Panc1 (cell line): ENCODE data around the gene LPAR3. TPM values are rescaled to one million over a fixed set of nuclear protein-coding genes. Genes with fewer than 3 reads are reported as not detected.

Source experiments
- ATAC-seq: fragments of 200-7000 bp; cut with Tn5 transposase; 2 replicates; pipeline ENCODE4 v1.9.1; 2020; ENCODE audit warnings: mild to moderate bottlenecking, moderate library complexity
- BruUV-seq: library from RNA; stranded (reverse); fragments of 400-500 nt; replicated peaks from 2 replicates; lab custom pipeline; 2021; lab: Mats Ljungman, UMichigan
- CTCF ChIA-PET: fragments of 300-600 bp; sonication (Branson Sonifier 250); formaldehyde crosslinking; loops from one replicate; lab custom pipeline; 2022; ENCODE audit warnings: antibody characterized with exemption; lab: Charles Lee
- POLR2A ChIA-PET: fragments of 300-600 bp; sonication (Branson Sonifier 250); formaldehyde crosslinking; loops from one replicate; lab custom pipeline; 2022; ENCODE audit warnings: antibody characterized with exemption; lab: Charles Lee
- DNase-seq: peaks from one replicate; pipeline ENCODE4 v3.0.0-alpha.2; 2010; ENCODE audit warnings: low read depth, low spot score
- H3K27ac ChIP-seq: 2 replicates; pipeline ENCODE4 v1.5.1; 2011; ENCODE audit warnings: mild to moderate bottlenecking, low read length, inconsistent platforms
- H3K27me3 ChIP-seq: fragments of 200-500 bp; sonication (Bioruptor generic); 2 replicates; pipeline ENCODE4 v1.6.0; 2014; ENCODE audit warnings: low read length, inconsistent platforms; ENCODE audit not compliant: control insufficient read depth, insufficient read depth
- H3K36me3 ChIP-seq: fragments of 200-500 bp; sonication (Bioruptor generic); 2 replicates; pipeline ENCODE4 v1.5.1; 2014; ENCODE audit warnings: inconsistent platforms, mild to moderate bottlenecking, low read length, moderate library complexity; ENCODE audit not compliant: control insufficient read depth, insufficient read depth
- H3K4me1 ChIP-seq: 2 replicates; pipeline ENCODE4 v1.5.1; 2011; ENCODE audit warnings: inconsistent platforms, mild to moderate bottlenecking, low read length, moderate library complexity; ENCODE audit not compliant: control insufficient read depth, insufficient read depth
- H3K4me3 ChIP-seq, 2 experiments: 2 replicates each; pipeline ENCODE4 v1.5.1; 2011 to 2012; ENCODE audit warnings: low read depth in 2 of 2, low read length in 2 of 2, mild to moderate bottlenecking in 2 of 2, inconsistent platforms in 1 of 2, moderate library complexity in 1 of 2
- H3K9me3 ChIP-seq: fragments of 200-500 bp; sonication (Bioruptor generic); 2 replicates; pipeline ENCODE4 v1.5.1; 2014; ENCODE audit warnings: low read depth, mild to moderate bottlenecking, inconsistent platforms, low read length, moderate library complexity; ENCODE audit not compliant: control insufficient read depth, insufficient read depth
- CTCF ChIP-seq: fragments of 450-650 bp; IDR thresholded peaks from 2 replicates; pipeline ENCODE4 v1.5.1; 2017; ENCODE audit warnings: mild to moderate bottlenecking
- POLR2AphosphoS5 ChIP-seq: IDR thresholded peaks from 2 replicates; pipeline ENCODE4 v1.6.1; 2012; ENCODE audit warnings: mild to moderate bottlenecking, low read depth, low read length, moderate library complexity
- REST ChIP-seq, 2 experiments: IDR thresholded peaks; 2 replicates each; pipeline ENCODE4 v1.6.1; 2011 to 2012; ENCODE audit warnings: low read depth in 2 of 2, control low read depth in 1 of 2, low read length in 1 of 2, mild to moderate bottlenecking in 1 of 2, moderate library complexity in 1 of 2; ENCODE audit not compliant: insufficient read depth in 1 of 2
- SIN3A ChIP-seq: IDR thresholded peaks from 2 replicates; pipeline ENCODE4 v1.6.1; 2012; ENCODE audit warnings: low read depth, mild to moderate bottlenecking, low read length, moderate library complexity, borderline replicate concordance; ENCODE audit not compliant: insufficient read depth
- TCF7L2 ChIP-seq: IDR thresholded peaks from 2 replicates; pipeline ENCODE4 v1.6.1; 2011; ENCODE audit warnings: mild to moderate bottlenecking, low read depth, low read length, inconsistent platforms
- in situ Hi-C: cut with HindIII; loops from 2 replicates; pipeline ENCODE4 v1.10.0; 2016; ENCODE audit warnings: low sequenced_read_pairs, low pct_unique_long_range_greater_than_20kb
- intact Hi-C: fragments of 100-400 bp; cut with micrococcal nuclease; formaldehyde crosslinking; loops from one replicate; pipeline ENCODE4 v1.10.0; 2022; ENCODE audit not compliant: unreplicated experiment
- total RNA-seq: library from RNA; stranded (reverse); gene quantifications from one replicate; pipeline ENCODE4 v1.2.1, GENCODE V29; 2021; ENCODE audit not compliant: unreplicated experiment

LPAR3 gene
- total RNA-seq, 1 experiment from 2014 or later, result 6.3 TPM

- CTCF ChIA-PET, result interaction anchor here (0.7 kb wide), 1 partner anchor 180 kb away, joined by 3 read pairs; no protein-coding TSS in a partner anchor
These were observed 36.0 kb upstream of the LPAR3 start for GRCh38 chr1:84928979-84929378.

GRCh38 chr1:84923317-84923716 is 30.3 kb upstream of the LPAR3 start:
- intact Hi-C loops, result no loop called here
- no TSS peak for BruUV-seq
- ATAC-seq (no peak), DNase-seq (no peak)
- POLR2A ChIA-PET, result interaction anchor here (0.8 kb wide), 1 partner anchor 44 kb away, joined by 8 read pairs; no protein-coding TSS in a partner anchor
- in situ Hi-C loops, result no loop called here
- Histone ChIP-seq H3K9me3 (no peaks in the 10 kb centered on the region), H3K27me3 (no peaks in the 10 kb centered on the region), H3K4me3 (no peak overlapping the region), H3K36me3 (no peaks in the 10 kb centered on the region), H3K4me1 (no peaks in the 10 kb centered on the region), H3K27ac (no peak overlapping the region)
- TF ChIP-seq REST (IDR thresholded peaks at IDR 0.05; ENCODE audit: insufficient read depth in 1 of 2, low read depth in 2 of 2, low read length in 1 of 2) (no peak), POLR2AphosphoS5 (no peak), CTCF (no peak), SIN3A (no peak), TCF7L2 (no peak)
- CTCF ChIA-PET, result interaction anchor here (0.9 to 1.4 kb wide), 2 partner anchors 13 to 422 kb away, joined by 3 to 6 read pairs; no protein-coding TSS in a partner anchor

More at GRCh38 chr1:84928979-84929378, 36.0 kb upstream of the LPAR3 start:
- H3K4me3 ChIP-seq, result no peak overlapping the region
- H3K27ac ChIP-seq, result no peak overlapping the region
- TF ChIP-seq CTCF (no peak), POLR2AphosphoS5 (no peak), REST (IDR thresholded peaks at IDR 0.05; ENCODE audit: insufficient read depth in 1 of 2, low read depth in 2 of 2, low read length in 1 of 2) (no peak), TCF7L2 (no peak), SIN3A (no peak)
- H3K27me3 ChIP-seq, result no peaks in the 10 kb centered on the region
- intact Hi-C loops, result no loop called here
- no peak for DNase-seq
- no peak for ATAC-seq
- no peaks in the 10 kb centered on the region for H3K4me1 ChIP-seq
- no TSS peak for BruUV-seq
- in situ Hi-C loops, result no loop called here
- no peaks in the 10 kb centered on the region for H3K9me3 ChIP-seq
- POLR2A ChIA-PET, result no interaction called here
- no peaks in the 10 kb centered on the region for H3K36me3 ChIP-seq
